Type B pancreatic cell (in vitro differentiated cells): ENCODE data around the gene LYSMD4. TPM values are rescaled to one million over a fixed set of nuclear protein-coding genes. Genes with fewer than 3 reads are reported as not detected.

Experiments used
- DNase-seq: peaks from one replicate; pipeline ENCODE4 v3.0.0; 2021; ENCODE audit warnings: mixed read lengths; ENCODE audit not compliant: unreplicated experiment; ENCODE audit errors: extremely low spot score
- H3K27ac Mint-ChIP-seq: 2 replicates; pipeline ENCODE4 v1.8.0; 2021; ENCODE audit warnings: mild to moderate bottlenecking, mixed read lengths
- H3K27me3 Mint-ChIP-seq: 2 replicates; pipeline ENCODE4 v1.8.0; 2021; ENCODE audit warnings: mixed read lengths
- H3K36me3 Mint-ChIP-seq: 2 replicates; pipeline ENCODE4 v1.8.0; 2021; ENCODE audit warnings: mixed read lengths
- H3K4me1 Mint-ChIP-seq: one replicate; pipeline ENCODE4 v1.8.0; 2021; ENCODE audit warnings: mixed read lengths; ENCODE audit not compliant: unreplicated experiment
- H3K4me3 Mint-ChIP-seq: 2 replicates; pipeline ENCODE4 v1.8.0; 2021; ENCODE audit warnings: mild to moderate bottlenecking, mixed read lengths
- H3K9me3 Mint-ChIP-seq: 2 replicates; pipeline ENCODE4 v1.8.0; 2021; ENCODE audit warnings: mixed read lengths
- total RNA-seq: library from RNA; stranded (reverse); gene quantifications from 2 replicates; pipeline ENCODE4 v1.2.1, GENCODE V29; 2021; ENCODE audit warnings: low replicate concordance
- TF ChIP-seq, protein P1 (sequence below): fragments of 200-600 bp; sonication (generic); conservative IDR thresholded peaks from 2 replicates; pipeline ENCODE4 v1.5.0; 2021; ENCODE audit warnings: antibody characterized with exemption, mild to moderate bottlenecking

LYSMD4 gene
- total RNA-seq, 1 donor from 2014 or later, result 16.9 TPM

DNA sequence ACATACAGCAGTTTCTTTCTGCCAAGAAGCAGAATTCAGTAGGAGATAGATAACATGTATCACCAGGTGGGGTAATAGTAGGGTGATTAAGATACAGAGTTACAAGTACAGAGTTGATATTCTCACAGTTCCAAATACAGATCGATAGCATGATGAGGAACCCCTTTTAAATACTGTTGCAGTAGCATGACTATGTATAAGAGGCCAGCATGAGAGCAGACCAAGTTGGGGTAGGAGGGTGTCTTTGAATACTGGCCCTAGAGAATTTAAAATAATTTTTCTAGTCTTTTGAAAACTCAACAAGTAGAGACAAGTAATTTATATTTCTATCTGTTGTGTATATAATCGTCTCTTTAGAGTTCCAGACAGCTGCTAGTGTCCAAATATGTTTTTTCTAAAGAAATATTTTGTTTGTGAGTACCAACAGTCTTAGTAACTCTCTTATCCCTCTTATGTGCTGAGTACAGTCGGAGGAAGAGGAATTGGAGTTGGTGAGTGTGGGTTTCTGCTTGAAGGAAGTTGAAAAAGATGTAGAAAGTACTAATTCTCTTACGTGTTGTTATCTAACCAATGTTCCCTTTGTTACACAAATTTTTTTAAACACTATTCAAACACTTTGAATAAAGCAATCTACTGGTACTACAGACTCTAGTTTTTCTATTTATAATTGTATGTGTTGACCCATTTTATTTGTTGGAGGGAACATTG is 30.2 kb downstream of the LYSMD4 start:
- Mint-ChIP-seq H3K27ac (peak overlapping the region; percentile 55), H3K36me3 (peaks cover 3% of the 10 kb centered on the region), H3K4me3 (no peak overlapping the region), H3K4me1 (peaks cover 18% of the 10 kb centered on the region), H3K27me3 (no peaks in the 10 kb centered on the region), H3K9me3 (no peaks in the 10 kb centered on the region)
- TF ChIP-seq, protein P1, sequence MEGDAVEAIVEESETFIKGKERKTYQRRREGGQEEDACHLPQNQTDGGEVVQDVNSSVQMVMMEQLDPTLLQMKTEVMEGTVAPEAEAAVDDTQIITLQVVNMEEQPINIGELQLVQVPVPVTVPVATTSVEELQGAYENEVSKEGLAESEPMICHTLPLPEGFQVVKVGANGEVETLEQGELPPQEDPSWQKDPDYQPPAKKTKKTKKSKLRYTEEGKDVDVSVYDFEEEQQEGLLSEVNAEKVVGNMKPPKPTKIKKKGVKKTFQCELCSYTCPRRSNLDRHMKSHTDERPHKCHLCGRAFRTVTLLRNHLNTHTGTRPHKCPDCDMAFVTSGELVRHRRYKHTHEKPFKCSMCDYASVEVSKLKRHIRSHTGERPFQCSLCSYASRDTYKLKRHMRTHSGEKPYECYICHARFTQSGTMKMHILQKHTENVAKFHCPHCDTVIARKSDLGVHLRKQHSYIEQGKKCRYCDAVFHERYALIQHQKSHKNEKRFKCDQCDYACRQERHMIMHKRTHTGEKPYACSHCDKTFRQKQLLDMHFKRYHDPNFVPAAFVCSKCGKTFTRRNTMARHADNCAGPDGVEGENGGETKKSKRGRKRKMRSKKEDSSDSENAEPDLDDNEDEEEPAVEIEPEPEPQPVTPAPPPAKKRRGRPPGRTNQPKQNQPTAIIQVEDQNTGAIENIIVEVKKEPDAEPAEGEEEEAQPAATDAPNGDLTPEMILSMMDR, result no peak
- no peak for DNase-seq

DNA sequence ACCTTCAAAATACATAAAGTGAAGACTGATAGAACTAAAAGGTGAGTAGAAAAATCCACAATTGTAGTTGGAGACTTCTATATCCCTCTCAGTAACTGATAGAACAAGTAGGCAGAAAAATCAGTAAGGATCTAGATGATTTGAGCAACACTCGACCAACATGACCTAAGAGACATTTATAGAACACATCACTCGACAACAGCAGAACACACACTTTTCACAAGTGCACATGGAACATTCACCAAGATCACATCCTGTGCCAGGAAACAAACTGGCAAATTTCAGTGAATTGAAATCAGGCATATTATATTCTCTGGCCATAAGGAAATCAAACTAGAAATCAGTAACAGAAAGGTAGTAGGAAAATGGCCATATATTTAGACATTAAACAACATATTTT is 37.1 kb downstream of the LYSMD4 start:
- TF ChIP-seq, protein P1, result no peak
- peaks cover 26% of the 10 kb centered on the region for H3K36me3 Mint-ChIP-seq
- no peaks in the 10 kb centered on the region for H3K9me3 Mint-ChIP-seq
- H3K27me3 Mint-ChIP-seq, result no peaks in the 10 kb centered on the region
- peaks cover 9% of the 10 kb centered on the region for H3K4me1 Mint-ChIP-seq
- no peak overlapping the region for H3K4me3 Mint-ChIP-seq
- DNase-seq, result no peak
- H3K27ac Mint-ChIP-seq, result no peak overlapping the region

DNA sequence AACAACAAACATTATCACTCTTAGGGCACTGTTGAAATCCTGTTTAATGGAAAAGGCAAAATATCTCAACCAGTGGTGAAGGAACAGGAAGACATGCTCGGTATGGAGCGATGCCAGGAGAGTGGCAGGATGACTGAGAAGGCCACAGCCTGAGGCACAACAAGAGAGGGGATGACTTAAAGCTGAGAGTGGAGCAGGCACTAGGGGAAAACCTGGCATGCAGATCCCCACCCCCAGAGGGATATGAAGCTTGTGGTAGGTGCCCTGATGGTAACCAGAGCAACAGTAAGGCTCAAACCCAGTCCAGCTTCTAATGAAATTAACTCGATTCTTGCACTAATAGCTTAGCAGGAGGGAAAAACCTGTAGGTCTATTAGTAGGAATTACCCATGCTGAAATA is 40.4 kb downstream of the LYSMD4 start:
- Mint-ChIP-seq H3K4me1 (peaks cover 9% of the 10 kb centered on the region), H3K4me3 (no peak overlapping the region), H3K36me3 (peaks cover 51% of the 10 kb centered on the region), H3K9me3 (no peaks in the 10 kb centered on the region), H3K27me3 (no peaks in the 10 kb centered on the region), H3K27ac (no peak overlapping the region)
- DNase-seq, result no peak
- TF ChIP-seq, protein P1, result no peak

DNA sequence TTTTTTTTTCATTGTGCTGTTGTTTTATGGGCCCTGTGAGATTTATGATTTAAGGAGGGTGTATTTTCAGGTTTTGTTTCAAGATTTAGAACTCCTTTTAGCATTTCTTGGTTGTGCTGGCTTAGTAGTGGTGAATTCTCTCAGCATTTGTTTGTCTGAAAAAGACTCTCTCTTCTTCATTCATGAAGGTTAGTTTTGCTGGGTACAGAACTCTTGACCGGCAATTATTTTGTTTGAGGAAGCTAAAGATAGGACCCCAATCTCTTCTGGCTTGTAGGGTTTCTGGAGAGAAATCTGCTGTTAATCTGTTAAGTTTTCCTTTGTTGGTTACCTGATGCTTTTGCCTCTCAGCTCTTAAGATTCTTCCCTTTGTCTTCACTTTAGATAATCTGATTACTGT is 46.9 kb downstream of the LYSMD4 start:
- no peak overlapping the region for H3K4me3 Mint-ChIP-seq
- H3K4me1 Mint-ChIP-seq, result peaks cover 3% of the 10 kb centered on the region
- H3K27me3 Mint-ChIP-seq, result no peaks in the 10 kb centered on the region
- peaks cover 65% of the 10 kb centered on the region for H3K36me3 Mint-ChIP-seq
- TF ChIP-seq, protein P1, result no peak
- peaks cover 25% of the 10 kb centered on the region for H3K9me3 Mint-ChIP-seq
- DNase-seq, result no peak
- H3K27ac Mint-ChIP-seq, result no peak overlapping the region

DNA sequence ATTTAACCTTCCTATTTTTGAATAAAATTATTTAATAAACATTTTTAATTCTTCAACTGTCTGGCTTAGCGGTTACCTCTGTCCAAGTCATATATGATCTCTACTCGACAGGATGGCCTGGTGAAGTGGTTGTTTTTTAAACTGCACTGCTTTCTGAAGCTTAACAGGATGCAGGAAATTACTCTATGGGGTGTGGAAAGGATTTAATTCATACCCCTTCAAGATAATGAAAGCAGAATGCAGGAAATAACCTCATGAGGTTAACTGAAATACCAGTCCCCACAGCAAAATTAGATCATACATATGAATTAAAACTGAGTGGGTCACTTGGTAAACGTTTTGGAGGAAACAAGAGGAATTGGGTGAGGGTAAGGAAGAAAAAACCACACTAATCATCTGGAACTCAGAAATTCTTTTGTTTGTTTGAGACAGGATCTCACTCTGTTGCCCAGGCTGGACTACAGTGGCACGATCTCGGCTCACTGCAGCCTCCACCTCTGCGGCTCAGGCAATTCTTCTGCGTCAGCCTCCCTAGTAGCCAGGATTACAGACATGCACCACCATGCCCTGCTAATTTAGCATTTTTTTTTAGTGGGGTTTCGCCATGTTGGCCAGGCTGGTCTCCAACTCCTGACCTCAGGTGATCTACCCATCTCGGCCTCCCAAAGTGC is 50.1 kb downstream of the LYSMD4 start:
- Mint-ChIP-seq H3K27me3 (no peaks in the 10 kb centered on the region), H3K9me3 (peaks cover 25% of the 10 kb centered on the region), H3K4me3 (no peak overlapping the region), H3K36me3 (peaks cover 50% of the 10 kb centered on the region), H3K27ac (peak overlapping the region; percentile 23), H3K4me1 (peaks cover 3% of the 10 kb centered on the region)
- DNase-seq, result no peak
- TF ChIP-seq, protein P1, result no peak
